ENCODE data around the gene P2RY13.

The P2RY13 gene

DNA sequence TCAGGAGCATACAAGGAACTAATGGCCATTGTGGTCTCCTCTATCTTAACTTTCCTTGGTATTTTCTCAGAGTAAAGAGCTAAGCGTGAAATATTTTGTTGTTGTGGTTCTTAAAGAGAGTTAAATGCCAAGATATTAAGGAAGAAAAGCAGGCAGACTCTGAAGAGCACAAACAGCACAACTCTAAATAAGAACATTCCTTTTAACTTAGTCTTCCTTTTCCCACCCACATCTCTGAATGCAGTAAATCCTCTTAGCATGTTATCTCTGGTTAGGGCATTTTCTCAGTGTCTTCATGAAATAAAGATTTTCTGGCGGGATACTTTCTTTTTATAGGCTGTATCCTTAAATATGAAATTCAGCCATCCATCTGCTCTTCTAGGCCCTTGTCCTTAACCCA, 14.2 kb downstream of the P2RY13 start:
- TF ChIP-seq, protein P1, sequence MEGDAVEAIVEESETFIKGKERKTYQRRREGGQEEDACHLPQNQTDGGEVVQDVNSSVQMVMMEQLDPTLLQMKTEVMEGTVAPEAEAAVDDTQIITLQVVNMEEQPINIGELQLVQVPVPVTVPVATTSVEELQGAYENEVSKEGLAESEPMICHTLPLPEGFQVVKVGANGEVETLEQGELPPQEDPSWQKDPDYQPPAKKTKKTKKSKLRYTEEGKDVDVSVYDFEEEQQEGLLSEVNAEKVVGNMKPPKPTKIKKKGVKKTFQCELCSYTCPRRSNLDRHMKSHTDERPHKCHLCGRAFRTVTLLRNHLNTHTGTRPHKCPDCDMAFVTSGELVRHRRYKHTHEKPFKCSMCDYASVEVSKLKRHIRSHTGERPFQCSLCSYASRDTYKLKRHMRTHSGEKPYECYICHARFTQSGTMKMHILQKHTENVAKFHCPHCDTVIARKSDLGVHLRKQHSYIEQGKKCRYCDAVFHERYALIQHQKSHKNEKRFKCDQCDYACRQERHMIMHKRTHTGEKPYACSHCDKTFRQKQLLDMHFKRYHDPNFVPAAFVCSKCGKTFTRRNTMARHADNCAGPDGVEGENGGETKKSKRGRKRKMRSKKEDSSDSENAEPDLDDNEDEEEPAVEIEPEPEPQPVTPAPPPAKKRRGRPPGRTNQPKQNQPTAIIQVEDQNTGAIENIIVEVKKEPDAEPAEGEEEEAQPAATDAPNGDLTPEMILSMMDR (conservative IDR thresholded peaks at IDR 0.05; ENCODE audit: low read depth, low read length): no peak
- peak; percentile 49 for DNase-seq (ENCODE audit: low read depth)
- H3K4me3 ChIP-seq (ENCODE audit: low read length): no peak overlapping the region

DNA sequence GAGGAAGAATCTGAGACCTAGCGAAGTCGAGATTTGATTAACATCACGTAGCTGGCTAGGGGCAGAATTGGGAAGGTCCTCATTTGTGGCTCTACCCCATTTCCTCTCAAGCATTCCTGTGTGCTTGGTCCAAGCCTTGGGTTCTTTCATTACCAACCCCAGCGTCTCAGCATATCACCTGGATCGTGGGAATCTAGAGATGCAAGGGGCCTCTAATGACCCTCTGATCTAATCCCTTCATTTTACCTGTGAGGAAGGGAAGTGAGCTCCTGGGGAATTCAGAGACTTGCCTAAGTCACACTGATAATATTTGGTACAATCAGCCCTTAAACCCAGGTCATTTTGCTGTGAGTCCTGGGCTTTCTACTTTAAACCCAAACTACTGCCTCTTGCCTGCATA, 14.8 kb downstream of the P2RY13 start:
- no peak for DNase-seq (ENCODE audit: low read depth)
- TF ChIP-seq, protein P1 (conservative IDR thresholded peaks at IDR 0.05; ENCODE audit: low read depth, low read length): no peak
- H3K4me3 ChIP-seq (ENCODE audit: low read length): no peak overlapping the region

DNA sequence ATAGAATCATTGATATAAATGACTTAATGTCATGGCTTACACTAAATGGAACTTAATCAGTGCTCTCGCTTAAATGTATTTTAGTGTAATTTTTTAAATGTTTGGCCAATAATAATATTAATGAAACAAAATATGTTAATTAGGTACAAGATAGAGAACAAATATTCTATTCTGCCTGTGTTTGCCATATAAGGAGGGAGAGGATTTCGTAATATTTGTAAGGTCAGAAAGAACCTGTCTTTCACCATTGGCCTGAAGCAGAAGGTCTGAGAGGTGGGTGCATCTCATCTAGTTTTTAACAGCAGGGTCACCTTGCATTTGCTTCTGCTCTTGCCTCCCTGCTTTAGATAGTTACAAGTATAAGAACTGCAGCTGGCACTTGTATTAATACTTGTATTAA, 15.2 kb downstream of the P2RY13 start:
- no peak for DNase-seq (ENCODE audit: low read depth)
- TF ChIP-seq, protein P1 (conservative IDR thresholded peaks at IDR 0.05; ENCODE audit: low read depth, low read length): no peak
- no peak overlapping the region for H3K4me3 ChIP-seq (ENCODE audit: low read length)

DNA sequence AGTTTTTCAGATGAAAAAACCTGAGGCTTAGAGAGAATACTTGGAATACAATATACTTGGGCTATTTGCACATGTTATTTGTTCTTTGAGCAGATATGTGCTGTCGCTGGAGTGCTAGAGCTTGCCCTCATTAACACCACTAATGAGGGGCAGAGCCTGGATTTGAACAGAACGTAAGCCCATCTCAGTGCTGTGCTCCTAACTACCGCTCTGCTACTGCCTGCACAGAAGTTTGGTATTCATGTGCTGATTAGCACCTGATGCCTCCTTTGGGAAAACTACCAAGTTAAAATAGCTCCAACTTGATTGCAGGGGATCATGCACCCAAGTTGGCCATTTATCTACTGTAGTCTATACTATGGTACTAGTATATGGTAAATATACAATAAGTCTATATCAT, 16.4 kb downstream of the P2RY13 start:
- DNase-seq (ENCODE audit: low read depth): no peak
- no peak overlapping the region for H3K4me3 ChIP-seq (ENCODE audit: low read length)
- TF ChIP-seq, protein P1 (conservative IDR thresholded peaks at IDR 0.05; ENCODE audit: low read depth, low read length): no peak

DNA sequence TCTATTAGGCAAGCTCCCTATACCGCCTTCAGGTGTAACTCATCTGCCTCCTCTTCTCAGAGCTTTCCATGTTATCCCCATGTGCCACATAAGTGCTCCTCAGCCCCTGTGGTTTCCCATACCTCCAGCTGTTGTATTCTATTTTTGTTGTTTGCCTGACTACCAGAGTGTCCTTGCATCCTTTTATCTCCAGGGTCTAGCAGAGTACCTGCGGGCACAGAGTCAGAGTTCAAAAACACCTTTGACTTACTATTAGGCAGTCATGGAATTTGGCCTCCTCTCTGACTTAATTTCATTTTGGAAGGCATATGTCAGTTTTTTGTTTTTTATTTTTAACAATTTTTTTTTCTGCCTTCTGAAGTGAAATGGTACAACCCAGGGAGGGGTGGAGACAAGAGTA, 19.8 kb downstream of the P2RY13 start:
- TF ChIP-seq, protein P1 (conservative IDR thresholded peaks at IDR 0.05; ENCODE audit: low read depth, low read length): no peak
- DNase-seq (ENCODE audit: low read depth): no peak
- no peak overlapping the region for H3K4me3 ChIP-seq (ENCODE audit: low read length)

DNA sequence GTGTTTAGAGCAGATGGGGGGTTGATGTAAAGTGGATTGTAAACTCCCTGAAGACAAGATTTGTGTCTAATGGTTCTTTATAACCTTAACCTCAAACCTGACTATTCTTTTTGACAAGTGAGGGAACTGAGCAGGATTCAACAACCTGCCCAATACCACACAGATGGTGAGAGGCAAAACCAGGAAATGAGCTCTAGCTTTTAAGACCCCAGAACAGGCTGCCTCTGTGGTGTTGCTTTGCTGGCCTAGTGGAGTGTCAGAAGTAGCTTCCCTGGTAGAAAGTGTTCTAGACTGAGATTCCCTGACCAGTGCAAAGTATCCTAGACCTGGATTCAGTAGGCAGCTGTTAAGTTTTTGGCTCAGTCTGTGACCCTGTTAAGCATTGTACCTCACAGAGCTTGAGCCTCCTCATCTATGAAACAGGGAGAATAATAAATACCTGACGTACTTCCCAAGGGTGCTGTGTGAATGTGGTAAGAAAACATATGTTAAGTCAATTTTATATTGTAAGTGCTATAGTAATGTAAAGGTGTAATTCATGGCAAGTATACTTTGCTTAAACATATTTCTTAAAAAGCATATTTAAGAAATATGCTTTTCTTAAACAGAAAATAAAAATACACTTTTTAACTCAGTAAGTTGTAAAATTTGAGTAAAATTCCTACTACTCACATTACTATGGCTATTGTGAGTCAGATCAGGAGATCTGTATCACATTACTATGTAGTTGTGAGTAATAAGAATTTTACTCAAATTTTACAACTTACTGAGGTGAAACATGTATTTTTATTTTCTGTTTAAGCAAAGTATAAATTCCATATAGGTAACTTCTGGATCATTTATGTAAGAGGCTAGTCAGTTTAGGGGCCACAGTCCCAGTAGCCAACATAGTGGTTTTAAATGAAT, 21.5 kb downstream of the P2RY13 start:
- DNase-seq (ENCODE audit: low read depth): no peak
- TF ChIP-seq, protein P1 (conservative IDR thresholded peaks at IDR 0.05; ENCODE audit: low read depth, low read length): no peak
- no peak overlapping the region for H3K4me3 ChIP-seq (ENCODE audit: low read length)

DNA sequence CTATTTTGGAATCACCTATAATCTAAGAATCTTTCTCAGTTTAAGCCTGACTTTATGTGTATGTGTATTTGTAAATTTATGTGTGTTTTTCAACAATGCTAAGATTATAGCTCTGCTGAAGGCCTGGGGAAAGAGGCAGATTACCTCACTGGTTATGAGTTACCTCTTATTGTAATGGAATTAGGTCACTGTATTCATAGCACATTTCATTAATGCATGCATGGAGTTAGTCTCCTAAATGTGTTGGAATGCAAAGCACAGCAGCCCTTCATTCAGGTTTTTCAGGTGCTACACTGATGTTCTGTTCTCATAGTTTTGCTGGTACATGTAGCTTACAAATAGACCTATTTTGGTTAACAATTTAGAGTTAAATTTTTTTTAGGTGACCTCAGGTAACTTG, 22.2 kb downstream of the P2RY13 start:
- no peak for DNase-seq (ENCODE audit: low read depth)
- H3K4me3 ChIP-seq (ENCODE audit: low read length): no peak overlapping the region
- TF ChIP-seq, protein P1 (conservative IDR thresholded peaks at IDR 0.05; ENCODE audit: low read depth, low read length): no peak

Data from retinal pigment epithelial cell (primary cell).